Fibroblast of gingiva (primary cell): Measurements from ENCODE around the gene TMEM190.
A peak's percentile ranks its signal among the peaks of the same experiment; 100 is the strongest.
"Not testable (repeated sequence)": the region's sequence is repeated elsewhere in the genome, so short reads cannot be mapped to it uniquely, and the experiment has no call there.

ENCODE experiments used
- DNase-seq: peaks from one replicate; pipeline ENCODE4 v3.0.0-alpha.2; 2011; ENCODE audit warnings: low read depth

TMEM190 gene

GRCh38 chr19:55376241-55376933 lies at the start of gene TMEM190:
TMEM190 (plus strand) TSS chr19:55376826; CDS start chr19:55376854, 28 bp downstream.
- no peak for DNase-seq

GRCh38 chr19:55328774-55329318 lies 47.8 kb upstream of the TMEM190 start:
- DNase-seq: not testable (repeated sequence)

DNA sequence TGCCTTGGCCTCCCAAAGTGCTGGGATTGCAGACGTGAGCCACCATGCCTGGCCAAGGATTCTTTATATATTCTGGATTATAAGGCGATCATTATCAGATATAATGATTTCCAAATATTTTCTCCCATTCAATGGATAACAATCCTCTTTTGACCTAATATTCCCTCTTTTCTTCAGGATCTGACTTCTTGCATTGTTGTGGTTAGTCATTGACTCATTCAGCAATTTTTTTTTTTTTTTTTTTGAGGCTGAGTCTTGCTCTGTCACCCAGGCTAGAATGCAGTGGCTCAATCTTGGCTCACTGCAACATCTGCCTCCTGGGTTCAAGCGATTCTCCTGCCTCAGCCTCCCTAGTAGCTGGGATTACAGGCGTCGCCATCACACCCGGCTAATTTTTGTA lies 46.8 kb upstream of the TMEM190 start:
- not testable (repeated sequence) for DNase-seq

GRCh38 chr19:55333870-55334269 lies 42.8 kb upstream of the TMEM190 start:
- DNase-seq: no peak

DNA sequence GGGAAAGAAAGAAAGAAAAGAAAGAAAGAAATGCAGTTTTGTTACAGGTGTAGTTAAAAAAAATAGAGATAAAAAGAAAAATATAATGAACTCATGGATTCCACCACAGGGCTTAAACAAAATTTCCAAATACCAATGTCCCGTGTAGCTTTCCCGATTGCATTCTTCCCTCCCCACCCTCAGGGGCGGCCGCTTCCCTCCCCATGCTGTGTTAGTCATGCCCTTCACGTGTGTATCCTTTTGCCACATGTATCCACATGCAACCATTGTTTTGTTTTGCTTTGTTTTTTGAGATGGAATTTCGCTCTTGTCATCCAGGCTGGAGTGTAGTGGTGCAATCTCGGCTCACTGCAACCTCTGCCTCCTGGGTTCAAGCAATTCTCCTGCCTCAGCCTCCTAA lies 40.5 kb upstream of the TMEM190 start:
- peak; percentile 47 for DNase-seq

DNA sequence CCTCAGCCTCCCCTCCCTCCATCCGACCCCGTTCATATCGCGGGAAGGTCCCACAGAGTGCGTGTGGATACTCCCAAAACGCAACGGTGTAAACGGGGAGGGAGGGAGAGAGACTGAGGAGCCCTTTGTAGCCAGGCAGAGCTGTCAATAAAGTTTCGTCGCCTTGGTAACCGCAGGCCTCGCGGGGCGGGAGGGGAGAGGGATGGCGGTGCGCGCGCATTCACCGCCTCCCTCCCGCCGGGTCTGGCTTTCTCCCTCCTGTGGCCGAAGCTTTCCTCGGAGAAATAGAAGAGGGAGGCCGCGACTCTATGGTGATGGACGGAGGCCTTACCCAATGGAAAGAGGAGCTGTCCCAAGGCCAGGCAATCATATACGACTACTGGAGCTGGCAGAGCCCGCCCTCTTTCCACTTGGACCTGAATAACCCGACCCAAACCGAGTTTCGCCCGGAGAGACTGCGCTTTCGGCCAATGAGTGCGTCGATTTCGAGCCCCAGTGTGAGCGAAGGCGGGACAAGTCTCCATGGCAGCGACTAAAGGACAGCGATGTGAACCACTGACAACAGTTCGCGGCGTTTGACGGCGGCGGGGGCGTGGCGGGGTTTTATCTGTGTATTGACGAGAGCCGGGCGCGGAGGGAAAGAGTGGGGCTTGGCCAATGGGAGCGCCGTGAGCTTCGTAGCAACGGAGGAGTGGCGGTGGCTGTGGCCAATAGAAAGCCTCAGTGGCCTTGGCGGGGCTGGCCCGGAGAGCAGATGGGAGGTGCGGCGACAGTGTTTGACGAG lies 37.3 kb upstream of the TMEM190 start, which contains the start of gene KMT5C:
TSS of gene KMT5C (plus strand) at position 772 of the 784 bp plus-strand sequence. CDS start 2,061 bp downstream, outside the sequence.
- DNase-seq: peak; percentile 100

DNA sequence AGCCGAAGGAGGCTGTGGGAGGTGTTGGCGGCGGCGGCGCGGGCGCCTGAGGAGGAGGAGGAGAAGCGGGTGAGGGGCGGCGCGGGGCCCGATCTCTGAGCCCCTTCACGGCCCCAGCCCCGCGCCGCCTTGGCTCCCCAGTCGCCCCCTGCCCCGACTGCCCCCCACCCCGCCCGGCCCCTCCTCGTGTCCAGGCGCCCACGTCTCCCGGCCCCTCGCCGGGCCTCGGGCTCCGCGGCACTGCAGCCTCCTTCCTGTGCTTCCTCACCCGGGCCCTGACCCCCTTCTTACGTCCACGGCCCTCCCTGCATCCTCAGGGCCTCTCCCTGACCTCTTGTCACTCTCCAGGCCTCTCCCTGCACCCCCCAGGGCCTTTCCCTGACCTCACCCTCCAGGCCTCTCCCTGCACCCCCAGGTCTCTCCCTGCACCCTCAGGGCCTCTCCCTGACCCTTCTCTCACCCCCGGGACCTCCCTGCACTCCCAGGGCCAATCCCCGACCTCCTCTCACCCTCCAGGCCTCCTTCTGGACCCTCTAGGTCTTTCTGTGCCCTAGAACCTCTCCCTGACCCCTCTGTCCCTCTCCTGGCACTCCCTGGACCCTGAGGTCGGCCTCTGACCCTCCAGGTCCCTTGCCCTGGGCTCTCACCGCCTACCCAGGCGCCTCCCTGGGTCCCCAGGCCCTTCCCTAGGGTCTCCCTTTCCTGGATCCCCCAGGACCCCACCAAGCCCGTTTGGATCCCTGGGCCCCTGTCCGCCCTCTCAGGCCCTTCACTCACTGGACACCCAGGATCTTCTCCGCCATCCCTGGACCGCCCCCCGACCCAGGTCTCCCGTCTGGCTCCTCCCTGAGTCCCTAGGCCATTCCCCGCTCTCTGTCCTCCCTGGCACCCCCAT lies 36.5 kb upstream of the TMEM190 start:
- no peak for DNase-seq

DNA sequence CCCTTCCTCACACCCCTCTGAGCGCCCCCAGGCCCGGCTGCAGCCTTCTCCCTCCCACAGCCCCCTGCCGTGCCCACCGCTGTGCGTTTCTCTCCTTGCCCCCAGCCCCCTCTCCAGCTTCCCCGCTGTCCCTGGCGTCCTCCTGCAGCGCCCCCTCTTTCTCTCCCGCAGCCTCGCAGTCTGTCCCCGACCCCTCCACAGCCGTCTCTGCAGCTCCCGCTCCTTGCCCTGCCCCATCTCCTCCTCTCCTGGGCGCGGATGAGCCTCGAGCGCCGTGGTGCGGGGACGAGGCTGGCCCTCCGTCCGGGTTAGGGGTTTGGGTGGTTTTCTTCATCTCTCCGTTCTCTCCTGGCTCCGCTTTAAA lies 35.9 kb upstream of the TMEM190 start:
- DNase-seq: no peak

DNA sequence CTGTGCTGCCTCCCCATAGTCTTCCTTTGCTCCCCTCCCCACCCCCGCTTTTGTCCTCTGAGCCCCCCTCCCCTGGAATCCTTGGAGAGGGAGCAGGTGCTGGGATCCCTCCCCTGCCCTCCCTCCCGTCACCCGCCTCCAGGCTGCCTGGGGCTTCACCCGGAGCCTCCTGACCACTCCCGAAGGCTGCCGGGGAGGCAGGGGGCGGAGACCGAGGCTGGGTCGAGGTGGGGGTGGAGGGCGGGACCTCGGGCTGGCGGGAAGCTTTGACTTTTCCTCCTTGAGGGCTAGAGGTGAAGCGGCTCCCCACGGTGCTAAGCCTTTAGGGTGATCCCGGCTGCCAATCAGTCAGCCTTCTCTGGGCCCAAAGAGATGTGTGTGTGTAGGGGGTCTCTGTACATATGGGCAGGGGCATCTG lies 35.4 kb upstream of the TMEM190 start:
- peak; percentile 43 for DNase-seq

- DNase-seq: no peak
Observed at GRCh38 chr19:55341595-55342531, 34.8 kb upstream of the TMEM190 start.

- no peak for DNase-seq
Observed at GRCh38 chr19:55344444-55344843, 32.2 kb upstream of the TMEM190 start.

GRCh38 chr19:55345101-55345817 lies 31.4 kb upstream of the TMEM190 start:
- DNase-seq: no peak

- no peak for DNase-seq
Observed at GRCh38 chr19:55345818-55346724, 30.6 kb upstream of the TMEM190 start.

- DNase-seq: no peak
Observed at GRCh38 chr19:55346725-55347441, 29.7 kb upstream of the TMEM190 start.

DNA sequence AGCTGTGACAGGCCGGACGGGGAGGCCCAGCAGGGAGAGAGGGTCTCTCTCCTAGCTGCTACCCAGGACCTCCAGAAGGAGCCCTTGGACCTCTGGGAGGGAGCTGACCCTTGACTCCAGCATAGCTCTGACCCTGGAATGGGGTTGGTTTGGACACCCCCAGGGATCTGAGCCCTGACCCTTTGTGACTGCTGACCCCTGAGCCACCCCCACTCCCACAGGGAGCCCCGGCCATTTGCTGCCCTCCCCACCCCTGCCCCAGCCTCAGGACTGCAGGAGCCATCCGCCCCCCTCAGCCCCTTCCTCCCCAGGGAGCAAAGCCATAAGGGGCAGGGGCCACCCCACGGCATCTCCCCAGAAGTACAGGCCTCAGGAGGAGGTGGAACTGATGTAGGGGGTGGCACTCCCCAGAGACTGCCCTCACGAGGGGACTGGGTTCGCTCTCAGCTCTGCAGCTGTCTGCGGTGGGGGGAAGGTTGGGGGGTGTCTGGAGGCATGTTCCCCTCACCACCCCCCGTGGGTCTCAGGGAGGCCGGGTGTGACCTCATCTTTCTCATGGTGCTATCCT lies 29.1 kb upstream of the TMEM190 start:
- no peak for DNase-seq

DNA sequence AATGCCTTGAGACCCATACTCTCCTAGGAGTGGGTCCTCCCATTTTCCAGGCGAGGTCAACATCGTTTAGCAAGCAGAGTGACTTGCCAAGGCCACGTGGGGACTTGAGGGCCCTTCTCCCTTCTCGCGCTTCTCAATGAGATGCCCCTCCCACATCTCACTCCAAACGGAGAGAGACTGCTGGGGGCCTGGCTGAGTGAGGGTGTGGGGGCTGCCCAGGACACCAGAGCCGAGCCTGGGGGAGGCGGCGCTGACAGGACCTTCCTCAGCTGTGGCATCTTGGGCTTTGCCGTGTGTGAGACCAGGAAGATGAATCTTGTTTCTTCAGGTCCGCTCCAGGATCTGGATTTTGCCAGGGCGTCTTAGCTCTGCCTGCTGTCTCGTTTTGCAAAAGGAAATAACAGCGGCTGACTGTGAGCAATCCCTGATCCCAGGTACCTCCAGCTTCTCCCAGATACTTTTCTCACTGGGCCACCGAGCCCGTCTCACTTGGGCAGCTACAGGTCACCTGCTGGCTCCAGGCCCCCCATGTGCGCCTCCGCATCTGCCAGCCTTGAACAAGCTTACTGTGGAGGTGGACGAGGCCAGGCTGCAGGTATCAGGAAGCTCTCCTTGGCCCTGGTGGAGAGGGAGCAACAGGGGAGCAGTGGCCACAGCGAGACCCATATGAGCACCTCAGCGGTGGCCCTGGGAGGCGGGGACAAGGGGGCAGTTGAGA lies 28.1 kb upstream of the TMEM190 start:
- no peak for DNase-seq

- no peak for DNase-seq
Observed at GRCh38 chr19:55350620-55351315, 25.9 kb upstream of the TMEM190 start.
